ENCODE data around the gene OCA2. TPM values are rescaled to one million over a fixed set of nuclear protein-coding genes. Genes with fewer than 3 reads are reported as not detected.

OCA2 gene
- total and polyA plus RNA-seq, 2 of the 4 experiments (the other 2 are of a cell fraction): under 0.01 to 0.03 TPM

DNA sequence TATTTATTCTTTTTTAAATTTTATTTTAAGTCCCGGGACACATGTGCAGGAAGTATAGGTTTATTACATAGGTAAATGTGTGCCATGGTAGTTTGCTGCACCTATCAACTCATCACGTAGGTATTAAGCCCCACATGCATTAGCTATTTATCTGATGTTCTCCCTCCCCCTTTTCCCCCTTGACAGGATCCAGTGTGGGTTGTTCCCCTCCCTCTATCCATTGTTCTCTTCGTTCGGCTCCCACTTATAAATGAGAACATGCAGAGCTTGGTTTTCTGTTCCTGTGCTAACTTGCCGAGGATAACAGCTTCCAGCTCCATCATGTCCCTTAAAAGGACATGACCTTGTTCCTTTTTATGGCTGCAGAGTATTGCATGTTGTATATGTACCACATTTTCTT lies 220.3 kb downstream of the OCA2 start:
- Histone ChIP-seq H3K9ac (ENCODE audit: low read depth, low read length) (no peak overlapping the region), H3K9me1 (ENCODE audit: insufficient read depth, low read length) (no peaks in the 10 kb centered on the region), H3K79me1 (ENCODE audit: low read depth in 1 of 2, low read length in 2 of 2) (no peaks in the 10 kb centered on the region), H4K20me1 (ENCODE audit: insufficient read depth, low read length) (no peaks in the 10 kb centered on the region), H3K9me3 (ENCODE audit: control insufficient read depth, insufficient read depth, low read length) (peaks cover 3% of the 10 kb centered on the region; the same call in 1 of the 2 replicates), H2BK5ac (ENCODE audit: low read depth, low read length, poor library complexity, severe bottlenecking) (no peak overlapping the region), H3K23ac (ENCODE audit: low read depth, low read length) (no peak overlapping the region), H2BK15ac (ENCODE audit: low read depth, low read length) (no peak overlapping the region), H2BK20ac (ENCODE audit: low read depth, low read length) (no peak overlapping the region), H3K4me1 (ENCODE audit: control insufficient read depth, insufficient read depth, low read length) (no peaks in the 10 kb centered on the region), H3K27ac (ENCODE audit: insufficient read depth, low read length) (no peak overlapping the region), H3K4ac (ENCODE audit: low read depth, low read length) (no peak overlapping the region), H2BK120ac (ENCODE audit: low read depth, low read length) (no peak overlapping the region), H2AFZ (replicated peaks; ENCODE audit: low read length, poor library complexity) (no peak overlapping the region), H3K4me2 (ENCODE audit: low read depth, low read length) (no peak overlapping the region), H3K14ac (replicated peaks; ENCODE audit: low read depth, low read length) (no peak overlapping the region), H3K4me3 (ENCODE audit: insufficient read depth, low read depth, low read length) (no peak overlapping the region), H3K56ac (ENCODE audit: extremely low read depth, insufficient read depth, low read length) (no peak overlapping the region), H4K91ac (ENCODE audit: insufficient read depth, low read depth, low read length) (no peak overlapping the region), H3K27me3 (ENCODE audit: control insufficient read depth, insufficient read depth, low read length) (no peaks in the 10 kb centered on the region), H2AK9ac (replicated peaks; ENCODE audit: low read depth, low read length, poor library complexity) (no peak overlapping the region), H4K8ac (ENCODE audit: low read depth in 2 of 2, low read length in 2 of 2) (no peak overlapping the region), H3K18ac (ENCODE audit: low read depth, low read length) (no peak overlapping the region), H3K36me3 (ENCODE audit: control insufficient read depth, insufficient read depth, low read length) (no peaks in the 10 kb centered on the region), H4K5ac (ENCODE audit: low read depth, low read length) (no peak overlapping the region), H2AK5ac (ENCODE audit: low read depth, low read length) (no peak overlapping the region)
- BruUV-seq (replicated peaks): no TSS peak
- dilution Hi-C loops (cut with HindIII; ENCODE audit: low sequenced_read_pairs, unreplicated experiment): no loop called here
- no peak for ATAC-seq (ENCODE audit: low read depth)
- TF ChIP-seq, protein P1, sequence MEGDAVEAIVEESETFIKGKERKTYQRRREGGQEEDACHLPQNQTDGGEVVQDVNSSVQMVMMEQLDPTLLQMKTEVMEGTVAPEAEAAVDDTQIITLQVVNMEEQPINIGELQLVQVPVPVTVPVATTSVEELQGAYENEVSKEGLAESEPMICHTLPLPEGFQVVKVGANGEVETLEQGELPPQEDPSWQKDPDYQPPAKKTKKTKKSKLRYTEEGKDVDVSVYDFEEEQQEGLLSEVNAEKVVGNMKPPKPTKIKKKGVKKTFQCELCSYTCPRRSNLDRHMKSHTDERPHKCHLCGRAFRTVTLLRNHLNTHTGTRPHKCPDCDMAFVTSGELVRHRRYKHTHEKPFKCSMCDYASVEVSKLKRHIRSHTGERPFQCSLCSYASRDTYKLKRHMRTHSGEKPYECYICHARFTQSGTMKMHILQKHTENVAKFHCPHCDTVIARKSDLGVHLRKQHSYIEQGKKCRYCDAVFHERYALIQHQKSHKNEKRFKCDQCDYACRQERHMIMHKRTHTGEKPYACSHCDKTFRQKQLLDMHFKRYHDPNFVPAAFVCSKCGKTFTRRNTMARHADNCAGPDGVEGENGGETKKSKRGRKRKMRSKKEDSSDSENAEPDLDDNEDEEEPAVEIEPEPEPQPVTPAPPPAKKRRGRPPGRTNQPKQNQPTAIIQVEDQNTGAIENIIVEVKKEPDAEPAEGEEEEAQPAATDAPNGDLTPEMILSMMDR (conservative IDR thresholded peaks at IDR 0.05; ENCODE audit: low read depth, low read length): no peak
- no peak for TF ChIP-seq CHD1 (IDR thresholded peaks at IDR 0.05; ENCODE audit: low read depth, low read length)
- TF ChIP-seq, protein P2, sequence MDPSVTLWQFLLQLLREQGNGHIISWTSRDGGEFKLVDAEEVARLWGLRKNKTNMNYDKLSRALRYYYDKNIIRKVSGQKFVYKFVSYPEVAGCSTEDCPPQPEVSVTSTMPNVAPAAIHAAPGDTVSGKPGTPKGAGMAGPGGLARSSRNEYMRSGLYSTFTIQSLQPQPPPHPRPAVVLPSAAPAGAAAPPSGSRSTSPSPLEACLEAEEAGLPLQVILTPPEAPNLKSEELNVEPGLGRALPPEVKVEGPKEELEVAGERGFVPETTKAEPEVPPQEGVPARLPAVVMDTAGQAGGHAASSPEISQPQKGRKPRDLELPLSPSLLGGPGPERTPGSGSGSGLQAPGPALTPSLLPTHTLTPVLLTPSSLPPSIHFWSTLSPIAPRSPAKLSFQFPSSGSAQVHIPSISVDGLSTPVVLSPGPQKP (IDR thresholded peaks at IDR 0.05; ENCODE audit: borderline replicate concordance, low read depth, low read length): no peak
- no peak for TF ChIP-seq SMC3 (IDR thresholded peaks at IDR 0.05; ENCODE audit: low read depth, low read length)
- no peak for TF ChIP-seq BHLHE40 (IDR thresholded peaks at IDR 0.05; ENCODE audit: low read depth, low read length)
- TF ChIP-seq CEBPB (IDR thresholded peaks at IDR 0.05; ENCODE audit: low read depth, low read length): no peak
- TF ChIP-seq RCOR1 (IDR thresholded peaks at IDR 0.05; ENCODE audit: insufficient replicate concordance, low read length): no peak
- TF ChIP-seq POLR2A (IDR thresholded peaks at IDR 0.05; ENCODE audit: low read depth, low read length): no peak
- TF ChIP-seq MAZ (IDR thresholded peaks at IDR 0.05; ENCODE audit: borderline replicate concordance, low read depth, low read length): no peak
- no peak for TF ChIP-seq MXI1 (IDR thresholded peaks at IDR 0.05; ENCODE audit: borderline replicate concordance, low read depth, low read length)
- TF ChIP-seq NFE2L2 (IDR thresholded peaks at IDR 0.05; ENCODE audit: low read depth, low read length): no peak
- no peak for TF ChIP-seq MAFK (IDR thresholded peaks at IDR 0.05; ENCODE audit: low read depth, low read length)
- TF ChIP-seq RFX5 (IDR thresholded peaks at IDR 0.05; ENCODE audit: low read depth, low read length): no peak
- TF ChIP-seq FOS (IDR thresholded peaks at IDR 0.05; ENCODE audit: low read depth, low read length): no peak
- TF ChIP-seq, protein P3, sequence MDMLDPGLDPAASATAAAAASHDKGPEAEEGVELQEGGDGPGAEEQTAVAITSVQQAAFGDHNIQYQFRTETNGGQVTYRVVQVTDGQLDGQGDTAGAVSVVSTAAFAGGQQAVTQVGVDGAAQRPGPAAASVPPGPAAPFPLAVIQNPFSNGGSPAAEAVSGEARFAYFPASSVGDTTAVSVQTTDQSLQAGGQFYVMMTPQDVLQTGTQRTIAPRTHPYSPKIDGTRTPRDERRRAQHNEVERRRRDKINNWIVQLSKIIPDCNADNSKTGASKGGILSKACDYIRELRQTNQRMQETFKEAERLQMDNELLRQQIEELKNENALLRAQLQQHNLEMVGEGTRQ (IDR thresholded peaks at IDR 0.05; ENCODE audit: low read depth, low read length): no peak
- intact Hi-C loops (cut with micrococcal nuclease): no loop called here
- POLR2A ChIA-PET (ENCODE audit: unreplicated experiment): no interaction called here
- in situ Hi-C loops (cut with MboI; ENCODE audit: low sequenced_read_pairs): no loop called here
- no peak for DNase-seq
- CTCF ChIA-PET: no interaction called here
- WGBS, 2 experiments (ENCODE audit: extremely low coverage in 2 of 2, insufficient read length in 1 of 2): no CpG with 5 or more reads among the region's 5 CpGs

All from IMR-90 (cell line).